SKM-1 treated with dmso at 0.1 percent for 144 hours (cell line): ENCODE results near the gene DIAPH1.

Source experiments
- DNase-seq: peaks from one replicate; lab custom pipeline; 2025; ENCODE audit not compliant: unreplicated experiment; lab: John Stamatoyannopoulos, UW

DIAPH1 gene

GRCh38 chr5:141640051-141640415 is 21.2 kb upstream of the DIAPH1 start:
- DNase-seq, result no peak

GRCh38 chr5:141639357-141640050 is 20.7 kb upstream of the DIAPH1 start:
- no peak for DNase-seq

- no peak for DNase-seq
Observed at GRCh38 chr5:141638771-141639170, 20.0 kb upstream of the DIAPH1 start.

- peak; percentile 43 for DNase-seq
Observed at GRCh38 chr5:141637767-141638419, 19.1 kb upstream of the DIAPH1 start.

GRCh38 chr5:141637123-141637766 is 18.4 kb upstream of the DIAPH1 start:
- DNase-seq, result no peak

- peak; percentile 74 for DNase-seq
Observed at GRCh38 chr5:141636413-141637122, 17.8 kb upstream of the DIAPH1 start, which contains the start of the genes HDAC3 and RELL2. Gene HDAC3, minus strand, starts transcription at chr5:141636849. Its CDS starts 59 bp downstream, at chr5:141636790. Gene RELL2, plus strand, starts transcription at chr5:141636997. Its CDS starts 1,229 bp downstream, at chr5:141638226.

GRCh38 chr5:141636106-141636412 is 17.3 kb upstream of the DIAPH1 start:
- DNase-seq, result no peak

- DNase-seq, result no peak
Observed at GRCh38 chr5:141635646-141636045, 16.8 kb upstream of the DIAPH1 start.

GRCh38 chr5:141634720-141635119 is 15.9 kb upstream of the DIAPH1 start:
- no peak for DNase-seq

- peak; percentile 26 for DNase-seq
Observed at GRCh38 chr5:141633871-141634561, 15.2 kb upstream of the DIAPH1 start.

GRCh38 chr5:141632650-141633049 is 13.8 kb upstream of the DIAPH1 start:
- DNase-seq, result no peak

- DNase-seq, result no peak
Observed at GRCh38 chr5:141630570-141631140, 11.9 kb upstream of the DIAPH1 start.

- DNase-seq, result no peak
Observed at GRCh38 chr5:141628175-141628788, 9.5 kb upstream of the DIAPH1 start.

GRCh38 chr5:141623611-141624010 is 4.8 kb upstream of the DIAPH1 start:
- no peak for DNase-seq

GRCh38 chr5:141623186-141623585 is 4.4 kb upstream of the DIAPH1 start:
- peak; percentile 30 for DNase-seq

- DNase-seq, result peak; percentile 23
Observed at GRCh38 chr5:141618030-141618803, 583 bp downstream of the DIAPH1 start.

- DNase-seq, result no peak
Observed at GRCh38 chr5:141617682-141618029, 1.1 kb downstream of the DIAPH1 start.

- DNase-seq, result no peak
Observed at GRCh38 chr5:141617128-141617527, 1.7 kb downstream of the DIAPH1 start.

GRCh38 chr5:141615991-141616720 is 2.6 kb downstream of the DIAPH1 start:
- no peak for DNase-seq
